Heart left ventricle (tissue), 13 donors: ENCODE results near the gene TJP1.

ENCODE experiments used
- POLR2A ChIP-seq, 2 donors: fragments of 450-650 bp; IDR thresholded peaks; one replicate each; pipeline ENCODE4 v1.6.1; 2017; ENCODE audit warnings: antibody characterized with exemption in 2 of 2, mild to moderate bottlenecking in 2 of 2, moderate library complexity in 2 of 2
- TF ChIP-seq, protein P1 (sequence below), 12 donors: fragments of 200-600 bp; sonication (generic) in 4 of 12; IDR thresholded peaks; one replicate each; pipeline versions ENCODE4 v1.5.0 to v1.8.0; 2018 to 2022; ENCODE audit warnings: antibody characterized with exemption in 12 of 12, mild to moderate bottlenecking in 5 of 12
- donor health status: ischemic (EF 13 %, LVEDD 7.1; RV severe dilation, severe dysfunction).
- donor health status: DM: no; HTN: yes; CAD: no.
- donor health status: DM: no; HTN: no; CAD: no.
- donor health status: ischemic (EF 25% LVEDD 6.9; RV normal size, moderate dysfunction).
- donor health status: ischemic (EF 25% LVEDD 5.7; RV mildly dilated, moderate dysfunction).
- donor health status: ischemic (EF 35%, LVEDD 5.7; RV mildly dilated, moderate dysfunction).
- donor health status: nonischemic (EF 11% LVEDD 7.7; RV severe dilation, severe dysfunction).
- donor health status: DM: yes; HTN: yes; CAD: no.
- donor health status: PGD.
- donor health status: ischemic (EF 29% LVEDD 5.4; RV normal size, mild dysfunction).
- donor health status: nonischemic (EF 23%, LVEDD 6.1; RV moderate dilation, normal function).

DNA sequence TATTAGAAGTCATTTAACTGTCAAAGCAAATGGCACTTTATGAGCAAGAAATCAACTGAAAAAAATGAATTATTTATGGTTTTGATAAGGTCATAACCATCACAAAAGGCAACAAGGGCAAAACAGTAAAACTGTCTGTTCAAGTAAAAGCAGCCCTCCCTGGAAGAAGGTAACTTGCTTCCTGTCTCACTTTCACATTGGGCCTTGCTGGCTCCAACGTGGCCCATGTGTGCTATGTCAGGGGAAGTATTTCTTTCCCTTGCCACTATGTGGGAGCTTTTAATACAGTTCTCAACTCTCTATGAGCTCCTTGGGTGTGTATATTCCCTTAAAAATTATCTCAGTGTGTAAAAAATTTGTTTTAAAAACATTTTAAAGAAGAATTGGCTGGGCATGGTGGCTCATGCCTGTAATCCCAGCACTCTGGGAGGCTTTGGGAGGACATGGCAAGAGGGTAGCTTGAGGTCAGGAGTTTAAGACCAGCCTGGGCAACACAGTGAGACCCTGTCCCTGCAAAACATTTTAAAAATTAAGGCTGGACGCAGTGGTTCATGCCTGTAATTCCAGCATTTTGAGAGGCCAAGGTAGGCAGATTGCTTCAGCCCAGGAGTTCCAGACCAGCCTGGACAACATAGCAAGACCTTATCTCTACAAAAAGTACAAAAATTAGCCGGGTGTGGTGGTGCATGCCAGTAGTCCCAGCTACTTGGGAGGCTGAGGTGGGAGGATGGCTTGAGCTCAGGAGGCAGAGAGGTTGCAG lies 45.2 kb upstream of the TJP1 start:
- TF ChIP-seq, protein P1, sequence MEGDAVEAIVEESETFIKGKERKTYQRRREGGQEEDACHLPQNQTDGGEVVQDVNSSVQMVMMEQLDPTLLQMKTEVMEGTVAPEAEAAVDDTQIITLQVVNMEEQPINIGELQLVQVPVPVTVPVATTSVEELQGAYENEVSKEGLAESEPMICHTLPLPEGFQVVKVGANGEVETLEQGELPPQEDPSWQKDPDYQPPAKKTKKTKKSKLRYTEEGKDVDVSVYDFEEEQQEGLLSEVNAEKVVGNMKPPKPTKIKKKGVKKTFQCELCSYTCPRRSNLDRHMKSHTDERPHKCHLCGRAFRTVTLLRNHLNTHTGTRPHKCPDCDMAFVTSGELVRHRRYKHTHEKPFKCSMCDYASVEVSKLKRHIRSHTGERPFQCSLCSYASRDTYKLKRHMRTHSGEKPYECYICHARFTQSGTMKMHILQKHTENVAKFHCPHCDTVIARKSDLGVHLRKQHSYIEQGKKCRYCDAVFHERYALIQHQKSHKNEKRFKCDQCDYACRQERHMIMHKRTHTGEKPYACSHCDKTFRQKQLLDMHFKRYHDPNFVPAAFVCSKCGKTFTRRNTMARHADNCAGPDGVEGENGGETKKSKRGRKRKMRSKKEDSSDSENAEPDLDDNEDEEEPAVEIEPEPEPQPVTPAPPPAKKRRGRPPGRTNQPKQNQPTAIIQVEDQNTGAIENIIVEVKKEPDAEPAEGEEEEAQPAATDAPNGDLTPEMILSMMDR (IDR thresholded peaks at IDR 0.05) = no peak
- TF ChIP-seq POLR2A (IDR thresholded peaks at IDR 0.05) = no peak
